ENCODE measurements around the gene HOXB2.

DNA sequence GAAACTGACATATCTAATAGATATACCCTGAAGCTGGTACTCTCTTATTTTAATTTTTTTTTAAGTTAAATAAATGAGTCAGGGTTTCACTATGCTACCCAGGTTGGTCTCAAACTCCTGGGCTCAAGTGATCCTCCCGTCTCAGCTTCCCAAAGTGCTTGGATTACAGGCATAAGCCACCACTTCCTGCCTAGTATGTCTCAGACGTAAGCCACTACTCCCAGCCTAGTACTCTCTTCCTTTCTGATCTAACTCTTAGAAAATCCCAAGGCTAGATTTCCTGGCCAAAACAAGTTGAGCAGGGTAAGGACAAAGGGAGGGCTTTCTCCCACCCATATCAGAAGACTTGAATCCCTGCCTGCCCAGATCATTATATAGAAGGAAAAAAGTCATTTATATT, 47.8 kb downstream of the HOXB2 start:
- TF ChIP-seq CTCF (IDR thresholded peaks at IDR 0.05; ENCODE audit: borderline replicate concordance, extremely low read depth, low read length, poor library complexity, severe bottlenecking), result no peak
- TF ChIP-seq EZH2 (IDR thresholded peaks at IDR 0.05; ENCODE audit: borderline replicate concordance, low read depth, low read length, severe bottlenecking), result no peak

Data from DND-41 (cell line).